HG03159 (cell line): Measurements from ENCODE around the gene CEBPB.

Source experiments
- ATAC-seq: cut with Tn5 transposase; IDR thresholded peaks from one replicate; pipeline ENCODE4 v1.9.1; 2021; ENCODE audit warnings: mild to moderate bottlenecking, moderate library complexity; ENCODE audit not compliant: unreplicated experiment

Gene CEBPB

GRCh38 chr20:50224531-50225255 is 34.1 kb downstream of the CEBPB start:
- no peak for ATAC-seq

GRCh38 chr20:50226093-50226974 is 35.7 kb downstream of the CEBPB start:
- ATAC-seq = no peak

- ATAC-seq = no peak
Observed at GRCh38 chr20:50227506-50227905, 36.9 kb downstream of the CEBPB start.

GRCh38 chr20:50229156-50229607 is 38.6 kb downstream of the CEBPB start:
- no peak for ATAC-seq

GRCh38 chr20:50230184-50230583 is 39.6 kb downstream of the CEBPB start:
- ATAC-seq = no peak

GRCh38 chr20:50230871-50231560 is 40.4 kb downstream of the CEBPB start:
- no peak for ATAC-seq

- ATAC-seq = no peak
Observed at GRCh38 chr20:50231854-50232253, 41.2 kb downstream of the CEBPB start.

- ATAC-seq = no peak
Observed at GRCh38 chr20:50232651-50233324, 42.2 kb downstream of the CEBPB start.

GRCh38 chr20:50233325-50234212 is 42.9 kb downstream of the CEBPB start:
- ATAC-seq = no peak

- ATAC-seq = no peak
Observed at GRCh38 chr20:50234288-50234687, 43.7 kb downstream of the CEBPB start.

- ATAC-seq = no peak
Observed at GRCh38 chr20:50237349-50237748, 46.7 kb downstream of the CEBPB start.

GRCh38 chr20:50238081-50238800 is 47.6 kb downstream of the CEBPB start:
- ATAC-seq = no peak

GRCh38 chr20:50240092-50240491 is 49.5 kb downstream of the CEBPB start:
- no peak for ATAC-seq

- no peak for ATAC-seq
Observed at GRCh38 chr20:50242178-50242514, 51.5 kb downstream of the CEBPB start.
